Neural progenitor cell (in vitro differentiated cells): ENCODE data around the gene EGLN1. TPM values are rescaled to one million over a fixed set of nuclear protein-coding genes. Genes with fewer than 3 reads are reported as not detected.

Experiments
- DNase-seq: peaks from one replicate; pipeline ENCODE4 v3.0.0-alpha.2; 2016; ENCODE audit warnings: low spot score
- H2AFZ ChIP-seq: fragments of 200-600 bp; sonication (generic); replicated peaks from 2 replicates; pipeline ENCODE4 v1.6.1; 2016; ENCODE audit warnings: antibody characterized with exemption
- H3F3A ChIP-seq: fragments of 200-600 bp; sonication (generic); 2 replicates; pipeline ENCODE4 v1.6.1; 2016; ENCODE audit warnings: antibody characterized with exemption, low read depth
- H3K27ac ChIP-seq: fragments of 200-600 bp; sonication (generic); 2 replicates; pipeline ENCODE4 v1.5.1; 2016; ENCODE audit warnings: mild to moderate bottlenecking
- H3K27me3 ChIP-seq: fragments of 200-600 bp; sonication (generic); 2 replicates; pipeline ENCODE4 v1.6.1; 2016; ENCODE audit warnings: mild to moderate bottlenecking, moderate library complexity
- H3K36me3 ChIP-seq: fragments of 200-600 bp; sonication (generic); 2 replicates; pipeline ENCODE4 v1.5.1; 2016
- H3K4me1 ChIP-seq: fragments of 200-600 bp; sonication (generic); 2 replicates; pipeline ENCODE4 v1.6.1; 2016; ENCODE audit warnings: mixed run types
- H3K4me2 ChIP-seq: fragments of 200-600 bp; sonication (generic); 2 replicates; pipeline ENCODE4 v1.6.1; 2016
- H3K4me3 ChIP-seq: fragments of 200-600 bp; sonication (generic); 2 replicates; pipeline ENCODE4 v1.5.1; 2016
- H3K79me2 ChIP-seq: fragments of 200-600 bp; sonication (generic); 2 replicates; pipeline ENCODE4 v1.6.1; 2016; ENCODE audit warnings: low read depth
- H3K9ac ChIP-seq: fragments of 200-600 bp; sonication (generic); 2 replicates; pipeline ENCODE4 v1.6.1; 2016
- H3K9me3 ChIP-seq: fragments of 200-600 bp; sonication (generic); 2 replicates; pipeline ENCODE4 v1.5.1; 2016; ENCODE audit warnings: low read depth
- H4K20me1 ChIP-seq: fragments of 200-600 bp; sonication (generic); 2 replicates; pipeline ENCODE4 v1.6.1; 2016; ENCODE audit warnings: low read depth
- H3K27ac Mint-ChIP-seq: 3 replicates; pipeline ENCODE4 v1.8.0; 2021; ENCODE audit warnings: mixed read lengths
- H3K27me3 Mint-ChIP-seq: 2 replicates; pipeline ENCODE4 v1.8.0; 2022; ENCODE audit warnings: low read depth, mild to moderate bottlenecking, inconsistent platforms, moderate library complexity, mixed read lengths; ENCODE audit not compliant: insufficient read depth
- H3K36me3 Mint-ChIP-seq: 3 replicates; pipeline ENCODE4 v1.8.0; 2021; ENCODE audit warnings: mixed read lengths
- H3K4me1 Mint-ChIP-seq: 3 replicates; pipeline ENCODE4 v1.8.0; 2021; ENCODE audit warnings: mixed read lengths
- H3K4me3 Mint-ChIP-seq: 3 replicates; pipeline ENCODE4 v1.8.0; 2021; ENCODE audit warnings: mild to moderate bottlenecking, moderate library complexity, mixed read lengths
- H3K9me3 Mint-ChIP-seq: 3 replicates; pipeline ENCODE4 v1.8.0; 2020; ENCODE audit warnings: mixed read lengths
- CTCF ChIP-seq: fragments of 200-600 bp; sonication (generic); IDR thresholded peaks from 2 replicates; pipeline ENCODE4 v1.5.1; 2017; ENCODE audit warnings: antibody characterized with exemption, mild to moderate bottlenecking
- EZH2 ChIP-seq: fragments of 200-600 bp; sonication (generic); IDR thresholded peaks from 2 replicates; pipeline ENCODE4 v1.6.1; 2017; ENCODE audit warnings: antibody characterized with exemption, mild to moderate bottlenecking, moderate library complexity
- EZH2phosphoT487 ChIP-seq: fragments of 200-600 bp; sonication (generic); IDR thresholded peaks from 2 replicates; pipeline ENCODE4 v1.6.1; 2017; ENCODE audit warnings: antibody characterized with exemption
- total RNA-seq: library from RNA; depleted of rRNA; stranded (reverse); fragments of >200 nt; gene quantifications from 2 replicates; pipeline ENCODE4 v1.2.3, GENCODE V29; 2015; ENCODE audit warnings: low replicate concordance

The EGLN1 gene
- total RNA-seq, 1 donor from 2014 or later: 30.3 TPM

- DNase-seq: no peak
- Histone ChIP-seq H3K4me2 (no peak overlapping the region), H3K36me3 (no peaks in the 10 kb centered on the region), H3K4me3 (no peak overlapping the region), H3K9ac (no peak overlapping the region), H3F3A (no peaks in the 10 kb centered on the region), H3K79me2 (no peaks in the 10 kb centered on the region), H3K27me3 (no peaks in the 10 kb centered on the region), H3K4me1 (no peaks in the 10 kb centered on the region), H2AFZ (no peak overlapping the region), H3K9me3 (no peaks in the 10 kb centered on the region), H3K27ac (no peak overlapping the region), H4K20me1 (no peaks in the 10 kb centered on the region)
- Mint-ChIP-seq H3K4me3 (no peak overlapping the region), H3K4me1 (no peaks in the 10 kb centered on the region), H3K9me3 (no peaks in the 10 kb centered on the region), H3K27ac (no peak overlapping the region), H3K36me3 (no peaks in the 10 kb centered on the region), H3K27me3 (peaks cover 3% of the 10 kb centered on the region)
- TF ChIP-seq CTCF (no peak), EZH2 (no peak), EZH2phosphoT487 (no peak)
Measured at GRCh38 chr1:231446138-231446537, 24.1 kb upstream of the EGLN1 start.

- Mint-ChIP-seq H3K4me1 (no peaks in the 10 kb centered on the region), H3K4me3 (no peak overlapping the region), H3K36me3 (no peaks in the 10 kb centered on the region), H3K9me3 (no peaks in the 10 kb centered on the region), H3K27ac (no peak overlapping the region), H3K27me3 (peaks cover 3% of the 10 kb centered on the region)
- Histone ChIP-seq H3F3A (no peaks in the 10 kb centered on the region), H3K4me1 (no peaks in the 10 kb centered on the region), H3K9ac (no peak overlapping the region), H3K4me2 (no peak overlapping the region), H3K27me3 (peaks cover 2% of the 10 kb centered on the region), H3K4me3 (no peak overlapping the region), H3K27ac (no peak overlapping the region), H4K20me1 (no peaks in the 10 kb centered on the region), H3K9me3 (no peaks in the 10 kb centered on the region), H3K79me2 (no peaks in the 10 kb centered on the region), H2AFZ (no peak overlapping the region), H3K36me3 (no peaks in the 10 kb centered on the region)
- no peak for TF ChIP-seq CTCF
- TF ChIP-seq EZH2: no peak
- no peak for TF ChIP-seq EZH2phosphoT487
- DNase-seq: no peak
Measured at GRCh38 chr1:231444059-231444458, 22.0 kb upstream of the EGLN1 start.

GRCh38 chr1:231443363-231443762, 21.3 kb upstream of the EGLN1 start:
- H3F3A ChIP-seq: no peaks in the 10 kb centered on the region

More at GRCh38 chr1:231443363-231443762, 21.3 kb upstream of the EGLN1 start:
- H3K9me3 ChIP-seq: no peaks in the 10 kb centered on the region
- H3K4me1 Mint-ChIP-seq: no peaks in the 10 kb centered on the region
- no peaks in the 10 kb centered on the region for H3K36me3 Mint-ChIP-seq
- TF ChIP-seq CTCF: no peak
- TF ChIP-seq EZH2: no peak
- no peak for TF ChIP-seq EZH2phosphoT487
- H3K36me3 ChIP-seq: no peaks in the 10 kb centered on the region
- no peak overlapping the region for H3K27ac Mint-ChIP-seq
- no peak overlapping the region for H3K4me3 ChIP-seq
- no peak overlapping the region for H3K4me3 Mint-ChIP-seq
- no peak for DNase-seq
- H3K27me3 Mint-ChIP-seq: peaks cover 3% of the 10 kb centered on the region
- H3K27me3 ChIP-seq: peaks cover 7% of the 10 kb centered on the region
- no peaks in the 10 kb centered on the region for H3K79me2 ChIP-seq
- H3K9me3 Mint-ChIP-seq: no peaks in the 10 kb centered on the region
- no peak overlapping the region for H3K9ac ChIP-seq
- H2AFZ ChIP-seq: no peak overlapping the region
- no peaks in the 10 kb centered on the region for H4K20me1 ChIP-seq
- no peak overlapping the region for H3K4me2 ChIP-seq
- H3K27ac ChIP-seq: no peak overlapping the region
- H3K4me1 ChIP-seq: no peaks in the 10 kb centered on the region
